Neural progenitor cell (in vitro differentiated cells): ENCODE data around the gene ICA1L. TPM values are rescaled to one million over a fixed set of nuclear protein-coding genes. Genes with fewer than 3 reads are reported as not detected.

ENCODE experiments used
- DNase-seq: peaks from one replicate; pipeline ENCODE4 v3.0.0-alpha.2; 2016; ENCODE audit warnings: low spot score
- H2AFZ ChIP-seq: fragments of 200-600 bp; sonication (generic); replicated peaks from 2 replicates; pipeline ENCODE4 v1.6.1; 2016; ENCODE audit warnings: antibody characterized with exemption
- H3F3A ChIP-seq: fragments of 200-600 bp; sonication (generic); 2 replicates; pipeline ENCODE4 v1.6.1; 2016; ENCODE audit warnings: antibody characterized with exemption, low read depth
- H3K27ac ChIP-seq: fragments of 200-600 bp; sonication (generic); 2 replicates; pipeline ENCODE4 v1.5.1; 2016; ENCODE audit warnings: mild to moderate bottlenecking
- H3K27me3 ChIP-seq: fragments of 200-600 bp; sonication (generic); 2 replicates; pipeline ENCODE4 v1.6.1; 2016; ENCODE audit warnings: mild to moderate bottlenecking, moderate library complexity
- H3K36me3 ChIP-seq: fragments of 200-600 bp; sonication (generic); 2 replicates; pipeline ENCODE4 v1.5.1; 2016
- H3K4me1 ChIP-seq: fragments of 200-600 bp; sonication (generic); 2 replicates; pipeline ENCODE4 v1.6.1; 2016; ENCODE audit warnings: mixed run types
- H3K4me2 ChIP-seq: fragments of 200-600 bp; sonication (generic); 2 replicates; pipeline ENCODE4 v1.6.1; 2016
- H3K4me3 ChIP-seq: fragments of 200-600 bp; sonication (generic); 2 replicates; pipeline ENCODE4 v1.5.1; 2016
- H3K79me2 ChIP-seq: fragments of 200-600 bp; sonication (generic); 2 replicates; pipeline ENCODE4 v1.6.1; 2016; ENCODE audit warnings: low read depth
- H3K9ac ChIP-seq: fragments of 200-600 bp; sonication (generic); 2 replicates; pipeline ENCODE4 v1.6.1; 2016
- H3K9me3 ChIP-seq: fragments of 200-600 bp; sonication (generic); 2 replicates; pipeline ENCODE4 v1.5.1; 2016; ENCODE audit warnings: low read depth
- H4K20me1 ChIP-seq: fragments of 200-600 bp; sonication (generic); 2 replicates; pipeline ENCODE4 v1.6.1; 2016; ENCODE audit warnings: low read depth
- H3K27ac Mint-ChIP-seq: 3 replicates; pipeline ENCODE4 v1.8.0; 2021; ENCODE audit warnings: mixed read lengths
- H3K27me3 Mint-ChIP-seq: 2 replicates; pipeline ENCODE4 v1.8.0; 2022; ENCODE audit warnings: low read depth, mild to moderate bottlenecking, inconsistent platforms, moderate library complexity, mixed read lengths; ENCODE audit not compliant: insufficient read depth
- H3K36me3 Mint-ChIP-seq: 3 replicates; pipeline ENCODE4 v1.8.0; 2021; ENCODE audit warnings: mixed read lengths
- H3K4me1 Mint-ChIP-seq: 3 replicates; pipeline ENCODE4 v1.8.0; 2021; ENCODE audit warnings: mixed read lengths
- H3K4me3 Mint-ChIP-seq: 3 replicates; pipeline ENCODE4 v1.8.0; 2021; ENCODE audit warnings: mild to moderate bottlenecking, moderate library complexity, mixed read lengths
- H3K9me3 Mint-ChIP-seq: 3 replicates; pipeline ENCODE4 v1.8.0; 2020; ENCODE audit warnings: mixed read lengths
- CTCF ChIP-seq: fragments of 200-600 bp; sonication (generic); IDR thresholded peaks from 2 replicates; pipeline ENCODE4 v1.5.1; 2017; ENCODE audit warnings: antibody characterized with exemption, mild to moderate bottlenecking
- EZH2 ChIP-seq: fragments of 200-600 bp; sonication (generic); IDR thresholded peaks from 2 replicates; pipeline ENCODE4 v1.6.1; 2017; ENCODE audit warnings: antibody characterized with exemption, mild to moderate bottlenecking, moderate library complexity
- EZH2phosphoT487 ChIP-seq: fragments of 200-600 bp; sonication (generic); IDR thresholded peaks from 2 replicates; pipeline ENCODE4 v1.6.1; 2017; ENCODE audit warnings: antibody characterized with exemption
- total RNA-seq: library from RNA; depleted of rRNA; stranded (reverse); fragments of >200 nt; gene quantifications from 2 replicates; pipeline ENCODE4 v1.2.3, GENCODE V29; 2015; ENCODE audit warnings: low replicate concordance

Gene ICA1L
- total RNA-seq, 1 donor from 2014 or later = 27.5 TPM

- H4K20me1 ChIP-seq = no peaks in the 10 kb centered on the region
- H3K4me1 ChIP-seq = no peaks in the 10 kb centered on the region
- no peak overlapping the region for H3K4me3 ChIP-seq
- peaks cover 7% of the 10 kb centered on the region for H3K9me3 ChIP-seq
- H3K79me2 ChIP-seq = no peaks in the 10 kb centered on the region
- H2AFZ ChIP-seq = no peak overlapping the region
- H3K27me3 Mint-ChIP-seq = peaks cover 5% of the 10 kb centered on the region
- no peak overlapping the region for H3K27ac ChIP-seq
- no peaks in the 10 kb centered on the region for H3K4me1 Mint-ChIP-seq
- no peak overlapping the region for H3K4me2 ChIP-seq
- H3K36me3 Mint-ChIP-seq = peaks cover 14% of the 10 kb centered on the region
- H3K27ac Mint-ChIP-seq = no peak overlapping the region
- H3K9ac ChIP-seq = no peak overlapping the region
- H3K36me3 ChIP-seq = no peaks in the 10 kb centered on the region
- H3K4me3 Mint-ChIP-seq = no peak overlapping the region
- H3K9me3 Mint-ChIP-seq = peaks cover 21% of the 10 kb centered on the region
- no peaks in the 10 kb centered on the region for H3K27me3 ChIP-seq
- H3F3A ChIP-seq = no peaks in the 10 kb centered on the region
- no peak for DNase-seq
- TF ChIP-seq EZH2 (no peak), CTCF (no peak), EZH2phosphoT487 (no peak)
Observed at GRCh38 chr2:202841090-202841867, 30.3 kb downstream of the ICA1L start.

GRCh38 chr2:202831242-202832220 lies 40.0 kb downstream of the ICA1L start:
- DNase-seq = peak; percentile 50
- TF ChIP-seq EZH2phosphoT487 (no peak), CTCF (peak; percentile 76)
- Histone ChIP-seq H3K9me3 (no peaks in the 10 kb centered on the region), H3K36me3 (no peaks in the 10 kb centered on the region), H2AFZ (peak overlapping the region; percentile 72), H3F3A (no peaks in the 10 kb centered on the region), H3K4me1 (no peaks in the 10 kb centered on the region), H4K20me1 (no peaks in the 10 kb centered on the region), H3K27ac (no peak overlapping the region), H3K4me3 (no peak overlapping the region), H3K27me3 (no peaks in the 10 kb centered on the region), H3K79me2 (no peaks in the 10 kb centered on the region), H3K9ac (no peak overlapping the region), H3K4me2 (no peak overlapping the region)
- Mint-ChIP-seq H3K27me3 (peaks cover 3% of the 10 kb centered on the region), H3K9me3 (no peaks in the 10 kb centered on the region), H3K4me3 (no peak overlapping the region), H3K27ac (no peak overlapping the region), H3K4me1 (peaks cover 4% of the 10 kb centered on the region), H3K36me3 (no peaks in the 10 kb centered on the region)

GRCh38 chr2:202824901-202825300 lies 46.7 kb downstream of the ICA1L start:
- no peaks in the 10 kb centered on the region for H3K27me3 ChIP-seq
- peaks cover 7% of the 10 kb centered on the region for H3K4me1 Mint-ChIP-seq
- H3K79me2 ChIP-seq = no peaks in the 10 kb centered on the region
- no peaks in the 10 kb centered on the region for H3K36me3 Mint-ChIP-seq
- TF ChIP-seq CTCF = no peak
- no peak for TF ChIP-seq EZH2
- no peak for TF ChIP-seq EZH2phosphoT487
- no peak overlapping the region for H3K4me2 ChIP-seq
- H2AFZ ChIP-seq = no peak overlapping the region
- no peak overlapping the region for H3K9ac ChIP-seq
- H3K4me1 ChIP-seq = no peaks in the 10 kb centered on the region
- no peak overlapping the region for H3K4me3 ChIP-seq
- H3K36me3 ChIP-seq = no peaks in the 10 kb centered on the region
- DNase-seq = no peak
- H3K27ac ChIP-seq = no peak overlapping the region
- no peaks in the 10 kb centered on the region for H3F3A ChIP-seq
- H3K9me3 ChIP-seq = no peaks in the 10 kb centered on the region
- H3K27me3 Mint-ChIP-seq = peaks cover 3% of the 10 kb centered on the region
- H3K4me3 Mint-ChIP-seq = no peak overlapping the region
- no peaks in the 10 kb centered on the region for H3K9me3 Mint-ChIP-seq
- H3K27ac Mint-ChIP-seq = no peak overlapping the region
- H4K20me1 ChIP-seq = no peaks in the 10 kb centered on the region
